Activated T-helper 17 cell treated with anti-CD3 and anti-CD28 coated beads, Interleukin-2, amount 50 U/mL, for 72 hours (primary cell): ENCODE results near the gene TRDN. TPM values are rescaled to one million over a fixed set of nuclear protein-coding genes. Genes with fewer than 3 reads are reported as not detected.
"Not testable (repeated sequence)": the region's sequence is repeated elsewhere in the genome, so short reads cannot be mapped to it uniquely, and the experiment has no call there.

Experiments
- ATAC-seq: fragments of 150-1000 bp; cut with Tn5 transposase; replicated peaks from 2 replicates; pipeline ENCODE4 v1.10.0; 2021; ENCODE audit warnings: mild to moderate bottlenecking, moderate library complexity
- H3K27ac Mint-ChIP-seq: one replicate; pipeline ENCODE4 v1.8.0; 2022; ENCODE audit warnings: mixed read lengths
- H3K27me3 Mint-ChIP-seq: one replicate; pipeline ENCODE4 v1.8.0; 2022; ENCODE audit warnings: mixed read lengths
- H3K36me3 Mint-ChIP-seq: one replicate; pipeline ENCODE4 v1.8.0; 2022; ENCODE audit warnings: low read depth, mild to moderate bottlenecking, mixed read lengths
- H3K4me1 Mint-ChIP-seq: one replicate; pipeline ENCODE4 v1.8.0; 2022; ENCODE audit warnings: mixed read lengths
- H3K4me3 Mint-ChIP-seq: one replicate; pipeline ENCODE4 v1.8.0; 2022; ENCODE audit warnings: mild to moderate bottlenecking, mixed read lengths
- H3K9me3 Mint-ChIP-seq: one replicate; pipeline ENCODE4 v1.8.0; 2022; ENCODE audit warnings: mixed read lengths
- total RNA-seq, 2 donors: library from RNA; stranded (reverse); gene quantifications; one replicate each; pipeline ENCODE4 v1.2.3, GENCODE V29; 2022

The TRDN gene
- total RNA-seq, 2 donors from 2014 or later: not detected

GRCh38 chr6:123323452-123324329 is 313.1 kb downstream of the TRDN start:
- Mint-ChIP-seq H3K4me3 (no peak overlapping the region), H3K4me1 (no peaks in the 10 kb centered on the region), H3K27ac (no peak overlapping the region), H3K27me3 (no peaks in the 10 kb centered on the region), H3K36me3 (no peaks in the 10 kb centered on the region), H3K9me3 (no peaks in the 10 kb centered on the region)
- ATAC-seq: no peak

GRCh38 chr6:123321020-123321419 is 315.7 kb downstream of the TRDN start:
- no peak overlapping the region for H3K27ac Mint-ChIP-seq
- H3K4me3 Mint-ChIP-seq: no peak overlapping the region
- no peaks in the 10 kb centered on the region for H3K36me3 Mint-ChIP-seq
- H3K4me1 Mint-ChIP-seq: no peaks in the 10 kb centered on the region
- no peak for ATAC-seq
- H3K9me3 Mint-ChIP-seq: no peaks in the 10 kb centered on the region
- no peaks in the 10 kb centered on the region for H3K27me3 Mint-ChIP-seq

- no peak for ATAC-seq
- H3K4me1 Mint-ChIP-seq: no peaks in the 10 kb centered on the region
- H3K4me3 Mint-ChIP-seq: no peak overlapping the region
Observed at GRCh38 chr6:123316733-123317323, 319.9 kb downstream of the TRDN start.

GRCh38 chr6:123314459-123314858 is 322.3 kb downstream of the TRDN start:
- ATAC-seq, H3K4me1 Mint-ChIP-seq, H3K27me3 Mint-ChIP-seq, H3K4me3 Mint-ChIP-seq, H3K9me3 Mint-ChIP-seq, H3K27ac Mint-ChIP-seq, H3K36me3 Mint-ChIP-seq: not testable (repeated sequence)

More at GRCh38 chr6:123316733-123317323, 319.9 kb downstream of the TRDN start:
- Mint-ChIP-seq H3K9me3 (peaks cover 3% of the 10 kb centered on the region), H3K27me3 (no peaks in the 10 kb centered on the region), H3K36me3 (no peaks in the 10 kb centered on the region), H3K27ac (no peak overlapping the region)

GRCh38 chr6:123309130-123309529 is 327.6 kb downstream of the TRDN start:
- H3K4me1 Mint-ChIP-seq: no peaks in the 10 kb centered on the region
- no peak overlapping the region for H3K27ac Mint-ChIP-seq
- no peaks in the 10 kb centered on the region for H3K36me3 Mint-ChIP-seq
- no peak overlapping the region for H3K4me3 Mint-ChIP-seq
- ATAC-seq: no peak
- no peaks in the 10 kb centered on the region for H3K27me3 Mint-ChIP-seq
- H3K9me3 Mint-ChIP-seq: no peaks in the 10 kb centered on the region

GRCh38 chr6:123306334-123306733 is 330.4 kb downstream of the TRDN start:
- no peak for ATAC-seq
- no peaks in the 10 kb centered on the region for H3K9me3 Mint-ChIP-seq

GRCh38 chr6:123295672-123296071 is 341.1 kb downstream of the TRDN start:
- Mint-ChIP-seq H3K27ac (no peak overlapping the region), H3K4me3 (no peak overlapping the region), H3K4me1 (no peaks in the 10 kb centered on the region), H3K9me3 (no peaks in the 10 kb centered on the region), H3K36me3 (no peaks in the 10 kb centered on the region), H3K27me3 (no peaks in the 10 kb centered on the region)
- ATAC-seq: no peak

More at GRCh38 chr6:123306334-123306733, 330.4 kb downstream of the TRDN start:
- Mint-ChIP-seq H3K36me3 (no peaks in the 10 kb centered on the region), H3K4me3 (no peak overlapping the region), H3K4me1 (no peaks in the 10 kb centered on the region), H3K27me3 (no peaks in the 10 kb centered on the region), H3K27ac (no peak overlapping the region)

- no peaks in the 10 kb centered on the region for H3K36me3 Mint-ChIP-seq
- no peak for ATAC-seq
- H3K27ac Mint-ChIP-seq: no peak overlapping the region
- H3K4me3 Mint-ChIP-seq: no peak overlapping the region
- H3K4me1 Mint-ChIP-seq: no peaks in the 10 kb centered on the region
- no peaks in the 10 kb centered on the region for H3K27me3 Mint-ChIP-seq
- H3K9me3 Mint-ChIP-seq: no peaks in the 10 kb centered on the region
Observed at GRCh38 chr6:123295181-123295580, 341.6 kb downstream of the TRDN start.

GRCh38 chr6:123288649-123289048 is 348.1 kb downstream of the TRDN start:
- no peak overlapping the region for H3K27ac Mint-ChIP-seq

GRCh38 chr6:123276546-123276980 is 360.2 kb downstream of the TRDN start:
- H3K4me1 Mint-ChIP-seq: no peaks in the 10 kb centered on the region
- no peak for ATAC-seq
- H3K36me3 Mint-ChIP-seq: no peaks in the 10 kb centered on the region
- no peak overlapping the region for H3K27ac Mint-ChIP-seq
- peaks cover 3% of the 10 kb centered on the region for H3K9me3 Mint-ChIP-seq
- no peaks in the 10 kb centered on the region for H3K27me3 Mint-ChIP-seq
- no peak overlapping the region for H3K4me3 Mint-ChIP-seq

More at GRCh38 chr6:123288649-123289048, 348.1 kb downstream of the TRDN start:
- ATAC-seq: no peak
- H3K9me3 Mint-ChIP-seq: peaks cover 3% of the 10 kb centered on the region
- no peak overlapping the region for H3K4me3 Mint-ChIP-seq
- no peaks in the 10 kb centered on the region for H3K36me3 Mint-ChIP-seq
- no peaks in the 10 kb centered on the region for H3K27me3 Mint-ChIP-seq
- H3K4me1 Mint-ChIP-seq: no peaks in the 10 kb centered on the region

- H3K27ac Mint-ChIP-seq: no peak overlapping the region
- no peaks in the 10 kb centered on the region for H3K4me1 Mint-ChIP-seq
- no peaks in the 10 kb centered on the region for H3K9me3 Mint-ChIP-seq
- H3K36me3 Mint-ChIP-seq: no peaks in the 10 kb centered on the region
- H3K27me3 Mint-ChIP-seq: no peaks in the 10 kb centered on the region
- ATAC-seq: no peak
- H3K4me3 Mint-ChIP-seq: no peak overlapping the region
Observed at GRCh38 chr6:123263981-123264380, 372.8 kb downstream of the TRDN start.

GRCh38 chr6:123240626-123241025 is 396.1 kb downstream of the TRDN start:
- no peaks in the 10 kb centered on the region for H3K36me3 Mint-ChIP-seq
- no peak overlapping the region for H3K27ac Mint-ChIP-seq
- H3K27me3 Mint-ChIP-seq: no peaks in the 10 kb centered on the region
- ATAC-seq: no peak
- no peak overlapping the region for H3K4me3 Mint-ChIP-seq
- no peaks in the 10 kb centered on the region for H3K4me1 Mint-ChIP-seq
- peaks cover 9% of the 10 kb centered on the region for H3K9me3 Mint-ChIP-seq

- H3K4me1 Mint-ChIP-seq: no peaks in the 10 kb centered on the region
- no peaks in the 10 kb centered on the region for H3K27me3 Mint-ChIP-seq
- no peaks in the 10 kb centered on the region for H3K36me3 Mint-ChIP-seq
- H3K27ac Mint-ChIP-seq: no peak overlapping the region
- no peak for ATAC-seq
- no peak overlapping the region for H3K4me3 Mint-ChIP-seq
- H3K9me3 Mint-ChIP-seq: peaks cover 8% of the 10 kb centered on the region
Observed at GRCh38 chr6:123233336-123233735, 403.4 kb downstream of the TRDN start.

- not testable (repeated sequence) for H3K4me1 Mint-ChIP-seq, H3K4me3 Mint-ChIP-seq, H3K36me3 Mint-ChIP-seq, H3K27me3 Mint-ChIP-seq, H3K27ac Mint-ChIP-seq, ATAC-seq
- H3K9me3 Mint-ChIP-seq: peaks cover 15% of the 10 kb centered on the region
Observed at GRCh38 chr6:123227789-123228188, 409.0 kb downstream of the TRDN start.

- H3K27ac Mint-ChIP-seq: no peak overlapping the region
- H3K36me3 Mint-ChIP-seq: no peaks in the 10 kb centered on the region
- H3K9me3 Mint-ChIP-seq: peaks cover 13% of the 10 kb centered on the region
- no peaks in the 10 kb centered on the region for H3K27me3 Mint-ChIP-seq
- H3K4me1 Mint-ChIP-seq: no peaks in the 10 kb centered on the region
- ATAC-seq: no peak
- no peak overlapping the region for H3K4me3 Mint-ChIP-seq
Observed at GRCh38 chr6:123226398-123226797, 410.4 kb downstream of the TRDN start.
